ENCODE measurements around the gene ZNF177.

Gene ZNF177

GRCh38 chr19:9354651-9355050 is 8.2 kb upstream of the ZNF177 start:
- peaks cover 77% of the 10 kb centered on the region for H3K36me3 Mint-ChIP-seq (ENCODE audit: low read depth)
- no peak overlapping the region for H3K27ac Mint-ChIP-seq
- H3K4me3 Mint-ChIP-seq = no peak overlapping the region
- no peaks in the 10 kb centered on the region for H3K4me1 Mint-ChIP-seq (ENCODE audit: low read depth)
- H3K27me3 Mint-ChIP-seq = no peaks in the 10 kb centered on the region
- DNase-seq = no peak
- peaks cover 60% of the 10 kb centered on the region for H3K9me3 Mint-ChIP-seq

GRCh38 chr19:9370738-9371619 is 8.2 kb downstream of the ZNF177 start:
- Mint-ChIP-seq H3K9me3 (peaks cover 63% of the 10 kb centered on the region), H3K27ac (no peak overlapping the region), H3K27me3 (no peaks in the 10 kb centered on the region), H3K4me1 (ENCODE audit: low read depth) (no peaks in the 10 kb centered on the region), H3K4me3 (no peak overlapping the region), H3K36me3 (ENCODE audit: low read depth) (peaks cover 88% of the 10 kb centered on the region)
- DNase-seq = no peak

- Mint-ChIP-seq H3K27ac (no peak overlapping the region), H3K27me3 (no peaks in the 10 kb centered on the region), H3K4me1 (ENCODE audit: low read depth) (no peaks in the 10 kb centered on the region), H3K4me3 (no peak overlapping the region), H3K9me3 (peaks cover 65% of the 10 kb centered on the region), H3K36me3 (ENCODE audit: low read depth) (peaks cover 93% of the 10 kb centered on the region)
- DNase-seq = no peak
Measured at GRCh38 chr19:9381361-9381785, 18.6 kb downstream of the ZNF177 start.

GRCh38 chr19:9406798-9407352 is 44.1 kb downstream of the ZNF177 start:
- Mint-ChIP-seq H3K4me1 (ENCODE audit: low read depth) (peaks cover 20% of the 10 kb centered on the region), H3K36me3 (ENCODE audit: low read depth) (peaks cover 71% of the 10 kb centered on the region), H3K4me3 (peak overlapping the region; percentile 72), H3K27me3 (peaks cover 10% of the 10 kb centered on the region), H3K27ac (peak overlapping the region; percentile 72), H3K9me3 (peaks cover 69% of the 10 kb centered on the region)
- peak; percentile 67 for DNase-seq

GRCh38 chr19:9407827-9408226 is 45.0 kb downstream of the ZNF177 start:
- Mint-ChIP-seq H3K4me3 (peak overlapping the region; percentile 4), H3K9me3 (peaks cover 78% of the 10 kb centered on the region), H3K36me3 (ENCODE audit: low read depth) (peaks cover 78% of the 10 kb centered on the region), H3K27me3 (peaks cover 10% of the 10 kb centered on the region), H3K4me1 (ENCODE audit: low read depth) (peaks cover 20% of the 10 kb centered on the region), H3K27ac (no peak overlapping the region)
- no peak for DNase-seq

- H3K36me3 Mint-ChIP-seq (ENCODE audit: low read depth) = peaks cover 90% of the 10 kb centered on the region
- no peak for DNase-seq
- no peak overlapping the region for H3K4me3 Mint-ChIP-seq
- H3K27ac Mint-ChIP-seq = no peak overlapping the region
- no peaks in the 10 kb centered on the region for H3K4me1 Mint-ChIP-seq (ENCODE audit: low read depth)
- H3K9me3 Mint-ChIP-seq = peaks cover 69% of the 10 kb centered on the region
- no peaks in the 10 kb centered on the region for H3K27me3 Mint-ChIP-seq
Measured at GRCh38 chr19:9413240-9413954, 50.6 kb downstream of the ZNF177 start.

- Mint-ChIP-seq H3K36me3 (ENCODE audit: low read depth) (peaks cover 99% of the 10 kb centered on the region), H3K4me3 (no peak overlapping the region), H3K27me3 (no peaks in the 10 kb centered on the region), H3K9me3 (peaks cover 50% of the 10 kb centered on the region), H3K27ac (no peak overlapping the region), H3K4me1 (ENCODE audit: low read depth) (peaks cover 16% of the 10 kb centered on the region)
- no peak for DNase-seq
Measured at GRCh38 chr19:9427941-9428340, 65.1 kb downstream of the ZNF177 start.

- peaks cover 37% of the 10 kb centered on the region for H3K9me3 Mint-ChIP-seq
- H3K4me1 Mint-ChIP-seq (ENCODE audit: low read depth) = peaks cover 24% of the 10 kb centered on the region
- DNase-seq = no peak
- no peaks in the 10 kb centered on the region for H3K27me3 Mint-ChIP-seq
- no peak overlapping the region for H3K27ac Mint-ChIP-seq
- no peak overlapping the region for H3K4me3 Mint-ChIP-seq
- H3K36me3 Mint-ChIP-seq (ENCODE audit: low read depth) = peaks cover 97% of the 10 kb centered on the region
Measured at GRCh38 chr19:9430444-9430843, 67.6 kb downstream of the ZNF177 start.

- Mint-ChIP-seq H3K4me3 (no peak overlapping the region), H3K36me3 (ENCODE audit: low read depth) (peaks cover 91% of the 10 kb centered on the region), H3K27ac (no peak overlapping the region), H3K9me3 (peaks cover 37% of the 10 kb centered on the region), H3K27me3 (no peaks in the 10 kb centered on the region), H3K4me1 (ENCODE audit: low read depth) (peaks cover 33% of the 10 kb centered on the region)
- no peak for DNase-seq
Measured at GRCh38 chr19:9431475-9431874, 68.7 kb downstream of the ZNF177 start.

Measured in activated T-cell treated with anti-CD3 and anti-CD28 coated beads, Interleukin-2, amount 50 U/mL, for 24 hours (primary cell).